Gastrocnemius medialis (tissue), 4 donors: ENCODE data around the gene GOSR1.

Experiments
- POLR2A ChIP-seq, 2 donors: fragments of 450-650 bp; IDR thresholded peaks; one replicate each; pipeline ENCODE4 v1.6.1; 2017; ENCODE audit warnings: antibody characterized with exemption in 2 of 2, mild to moderate bottlenecking in 2 of 2, moderate library complexity in 2 of 2
- TF ChIP-seq, protein P1 (sequence below), 5 experiments: fragments of 450-650 bp in 3 of 5; fragments of 200-600 bp in 2 of 5; sonication (generic) in 2 of 5; IDR thresholded peaks in 4 of 5; conservative IDR thresholded peaks in 1 of 5; 1 replicate in 4 of 5; 2 replicates in 1 of 5; pipeline ENCODE4 v1.5.1; 2016 to 2019; ENCODE audit warnings: antibody characterized with exemption in 5 of 5, mild to moderate bottlenecking in 3 of 5, moderate library complexity in 3 of 5

DNA sequence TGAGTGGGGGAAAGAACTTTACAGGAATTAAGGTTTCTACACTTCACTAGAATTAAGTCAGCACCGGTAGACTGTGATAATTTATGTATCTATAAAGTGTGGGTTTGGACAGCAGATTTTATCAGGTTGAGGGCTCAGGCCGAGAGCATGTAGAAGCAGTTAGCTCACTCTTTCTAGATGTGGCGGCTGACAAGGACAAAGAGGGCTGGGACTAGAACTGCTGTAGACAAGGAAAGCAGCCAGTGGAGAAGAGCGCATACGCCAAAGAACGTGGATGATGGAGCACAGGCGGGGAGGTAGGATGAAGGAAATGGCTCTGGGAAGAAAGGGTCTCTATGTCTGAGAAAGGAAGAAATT is 504 bp upstream of the GOSR1 start:
- TF ChIP-seq, protein P1, sequence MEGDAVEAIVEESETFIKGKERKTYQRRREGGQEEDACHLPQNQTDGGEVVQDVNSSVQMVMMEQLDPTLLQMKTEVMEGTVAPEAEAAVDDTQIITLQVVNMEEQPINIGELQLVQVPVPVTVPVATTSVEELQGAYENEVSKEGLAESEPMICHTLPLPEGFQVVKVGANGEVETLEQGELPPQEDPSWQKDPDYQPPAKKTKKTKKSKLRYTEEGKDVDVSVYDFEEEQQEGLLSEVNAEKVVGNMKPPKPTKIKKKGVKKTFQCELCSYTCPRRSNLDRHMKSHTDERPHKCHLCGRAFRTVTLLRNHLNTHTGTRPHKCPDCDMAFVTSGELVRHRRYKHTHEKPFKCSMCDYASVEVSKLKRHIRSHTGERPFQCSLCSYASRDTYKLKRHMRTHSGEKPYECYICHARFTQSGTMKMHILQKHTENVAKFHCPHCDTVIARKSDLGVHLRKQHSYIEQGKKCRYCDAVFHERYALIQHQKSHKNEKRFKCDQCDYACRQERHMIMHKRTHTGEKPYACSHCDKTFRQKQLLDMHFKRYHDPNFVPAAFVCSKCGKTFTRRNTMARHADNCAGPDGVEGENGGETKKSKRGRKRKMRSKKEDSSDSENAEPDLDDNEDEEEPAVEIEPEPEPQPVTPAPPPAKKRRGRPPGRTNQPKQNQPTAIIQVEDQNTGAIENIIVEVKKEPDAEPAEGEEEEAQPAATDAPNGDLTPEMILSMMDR (IDR thresholded peaks at IDR 0.05 in 4 of 5, conservative IDR thresholded peaks at IDR 0.05 in 1 of 5), result no peak
- no peak for TF ChIP-seq POLR2A (IDR thresholded peaks at IDR 0.05)
